Activated CD4-positive, alpha-beta memory T cell treated with anti-CD3 and anti-CD28 coated beads, Interleukin-2, amount 10 ng/mL, durations not matched to agents 7 days and 5 days (primary cell): ENCODE data around the gene PALLD. TPM values are rescaled to one million over a fixed set of nuclear protein-coding genes. Genes with fewer than 3 reads are reported as not detected.
"Not testable (repeated sequence)": the region's sequence is repeated elsewhere in the genome, so short reads cannot be mapped to it uniquely, and the experiment has no call there.

ENCODE experiments used
- CTCF ChIA-PET: fragments of 350-600 bp; sonication (Branson Sonifier 250); formaldehyde crosslinking; loops from one replicate; lab custom pipeline; 2021; ENCODE audit warnings: antibody characterized with exemption, inconsistent platforms; lab: Charles Lee
- POLR2A ChIA-PET: fragments of 350-600 bp; sonication (Branson Sonifier 250); formaldehyde crosslinking; loops from one replicate; lab custom pipeline; 2021; ENCODE audit warnings: antibody characterized with exemption; lab: Charles Lee
- DNase-seq: peaks from one replicate; pipeline ENCODE4 v3.0.0-alpha.2; 2020
- H3K27ac Mint-ChIP-seq: one replicate; pipeline ENCODE4 v1.8.0; 2021; ENCODE audit warnings: mild to moderate bottlenecking, mixed read lengths
- H3K27me3 Mint-ChIP-seq: one replicate; pipeline ENCODE4 v1.8.0; 2021; ENCODE audit warnings: mixed read lengths
- H3K36me3 Mint-ChIP-seq: one replicate; pipeline ENCODE4 v1.8.0; 2021; ENCODE audit warnings: low read depth, mixed read lengths
- H3K4me1 Mint-ChIP-seq: one replicate; pipeline ENCODE4 v1.8.0; 2021; ENCODE audit warnings: mixed read lengths
- H3K4me3 Mint-ChIP-seq: one replicate; pipeline ENCODE4 v1.8.0; 2021; ENCODE audit warnings: mild to moderate bottlenecking, mixed read lengths
- H3K9me3 Mint-ChIP-seq: one replicate; pipeline ENCODE4 v1.8.0; 2021; ENCODE audit warnings: mixed read lengths
- total RNA-seq, 2 experiments: library from RNA; stranded (reverse); gene quantifications; one replicate each; pipeline ENCODE4 v1.2.3, GENCODE V29; 2021

Gene PALLD
- total RNA-seq, 2 experiments from 2014 or later, result 5.4 to 5.8 TPM

DNA sequence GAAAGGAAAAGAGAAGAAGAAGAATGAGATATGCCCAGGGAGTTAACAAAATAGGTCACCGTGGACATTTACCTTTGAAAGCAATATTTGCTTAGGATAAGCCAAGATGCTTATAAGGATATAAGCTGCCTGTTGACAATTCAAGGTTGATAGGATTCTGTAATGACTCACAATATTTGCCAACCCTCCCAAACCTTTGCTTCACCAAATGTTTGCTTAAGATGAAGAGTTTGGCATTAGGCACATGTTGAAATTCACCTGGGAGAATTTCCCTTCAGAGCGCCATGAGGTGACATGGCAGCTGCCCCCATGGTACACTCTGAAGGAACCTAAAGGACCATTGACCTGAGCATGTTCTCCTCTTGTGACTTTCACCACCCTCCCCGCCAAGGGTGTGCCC lies 4.6 kb downstream of the PALLD start:
- Mint-ChIP-seq H3K9me3 (no peaks in the 10 kb centered on the region), H3K27ac (no peak overlapping the region), H3K27me3 (peaks cover 14% of the 10 kb centered on the region), H3K4me1 (peaks cover 12% of the 10 kb centered on the region), H3K36me3 (no peaks in the 10 kb centered on the region), H3K4me3 (no peak overlapping the region)
- no peak for DNase-seq
- CTCF ChIA-PET, result no interaction called here
- POLR2A ChIA-PET, result interaction anchor here (1.3 kb wide), 1 partner anchor 21 kb away, joined by 3 read pairs; the partner anchor contains the start of gene DDX60L

GRCh38 chr4:168502861-168503260 lies 6.0 kb downstream of the PALLD start:
- CTCF ChIA-PET, result interaction anchor here (1.1 kb wide), 1 partner anchor 11 kb away, joined by 3 read pairs; no protein-coding TSS in a partner anchor
- Mint-ChIP-seq H3K27me3 (peaks cover 14% of the 10 kb centered on the region), H3K4me1 (peaks cover 12% of the 10 kb centered on the region), H3K4me3 (no peak overlapping the region), H3K36me3 (no peaks in the 10 kb centered on the region), H3K27ac (no peak overlapping the region), H3K9me3 (no peaks in the 10 kb centered on the region)
- no peak for DNase-seq
- POLR2A ChIA-PET, result interaction anchor here (1.1 kb wide), 1 partner anchor 23 kb away, joined by 3 read pairs; the partner anchor contains the start of gene DDX60L

DNA sequence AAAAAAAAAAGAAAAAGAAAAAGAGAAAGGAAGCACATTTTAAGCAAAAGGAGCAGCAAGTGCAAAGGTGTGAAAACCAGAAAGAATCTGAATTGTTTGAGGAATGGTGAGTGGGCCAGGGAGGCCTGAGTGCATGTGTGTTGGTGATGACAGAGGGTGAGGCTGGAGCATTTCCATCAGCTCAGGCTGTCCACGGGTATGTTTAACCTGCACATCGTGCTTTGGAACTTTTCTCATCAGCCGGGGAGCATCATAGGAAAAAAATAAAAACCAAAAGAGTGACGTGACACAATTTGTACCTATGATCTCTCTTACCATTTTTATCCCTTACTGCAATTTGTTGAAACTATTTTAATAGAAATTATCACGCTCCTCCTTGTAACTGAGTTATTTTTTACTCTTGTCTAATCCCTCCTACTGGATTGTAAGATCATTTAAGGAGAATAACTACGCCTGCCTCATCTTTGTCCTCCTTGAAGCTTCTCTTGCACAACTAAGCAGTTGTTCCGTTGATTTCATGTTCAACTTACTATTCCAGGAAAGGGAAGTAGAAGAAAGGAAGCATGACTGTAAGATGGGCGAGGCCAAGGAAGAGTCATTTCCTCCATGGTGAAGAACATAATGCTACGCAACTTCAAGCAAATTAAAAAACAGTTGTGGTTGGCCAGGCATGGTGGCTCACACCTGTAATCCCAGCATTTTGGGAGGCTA lies 7.0 kb downstream of the PALLD start:
- no peak for DNase-seq
- ChIA-PET CTCF (interaction anchor here (1.0 kb wide), 1 partner anchor 10 kb away, joined by 3 read pairs; no protein-coding TSS in a partner anchor), POLR2A (no interaction called here)
- Mint-ChIP-seq H3K27ac (peak overlapping the region; percentile 21), H3K27me3 (peaks cover 8% of the 10 kb centered on the region), H3K36me3 (no peaks in the 10 kb centered on the region), H3K4me3 (no peak overlapping the region), H3K9me3 (no peaks in the 10 kb centered on the region), H3K4me1 (peaks cover 12% of the 10 kb centered on the region)

- no peaks in the 10 kb centered on the region for H3K9me3 Mint-ChIP-seq
- ChIA-PET POLR2A (no interaction called here), CTCF (interaction anchor here (0.6 to 1.5 kb wide), 3 partner anchors 10 to 492 kb away, joined by 3 read pairs; no protein-coding TSS in a partner anchor)
Observed at GRCh38 chr4:168504526-168504925, 7.7 kb downstream of the PALLD start.

DNA sequence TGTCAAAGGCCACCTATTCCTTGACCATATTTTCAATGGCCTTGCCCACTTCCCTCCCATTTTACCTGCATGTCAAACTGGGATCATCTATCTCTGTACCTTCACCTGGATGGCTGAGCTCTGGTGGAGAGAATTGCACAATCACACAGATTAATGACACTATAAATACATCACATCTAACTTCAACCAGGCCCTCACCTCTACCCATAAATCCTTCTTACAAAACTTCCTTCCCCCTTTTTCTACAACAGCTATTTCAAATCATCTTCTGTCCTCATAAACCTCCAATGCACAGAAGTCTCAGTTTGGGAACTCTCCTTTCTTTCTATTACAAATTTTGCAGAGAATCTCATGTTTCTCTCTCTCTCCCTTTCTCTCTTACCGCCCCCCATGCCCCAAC lies 9.2 kb downstream of the PALLD start:
- Mint-ChIP-seq H3K4me3 (no peak overlapping the region), H3K9me3 (no peaks in the 10 kb centered on the region), H3K27ac (no peak overlapping the region), H3K27me3 (peaks cover 4% of the 10 kb centered on the region), H3K4me1 (peaks cover 27% of the 10 kb centered on the region), H3K36me3 (no peaks in the 10 kb centered on the region)
- POLR2A ChIA-PET, result interaction anchor here (0.9 kb wide), 1 partner anchor 26 kb away, joined by 3 read pairs; the partner anchor contains the start of gene DDX60L
- CTCF ChIA-PET, result interaction anchor here (0.6 to 1.6 kb wide), 3 partner anchors 10 to 415 kb away, joined by 3 to 5 read pairs (median 3); no protein-coding TSS in a partner anchor
- no peak for DNase-seq

More at GRCh38 chr4:168504526-168504925, 7.7 kb downstream of the PALLD start:
- H3K4me1 Mint-ChIP-seq, result peaks cover 14% of the 10 kb centered on the region
- H3K27me3 Mint-ChIP-seq, result peaks cover 8% of the 10 kb centered on the region
- H3K27ac Mint-ChIP-seq, result no peak overlapping the region
- DNase-seq, result no peak
- H3K4me3 Mint-ChIP-seq, result no peak overlapping the region
- no peaks in the 10 kb centered on the region for H3K36me3 Mint-ChIP-seq

- H3K36me3 Mint-ChIP-seq, result no peaks in the 10 kb centered on the region
- no peak overlapping the region for H3K27ac Mint-ChIP-seq
- ChIA-PET CTCF (no interaction called here), POLR2A (no interaction called here)
- H3K27me3 Mint-ChIP-seq, result no peaks in the 10 kb centered on the region
- no peak overlapping the region for H3K4me3 Mint-ChIP-seq
- no peaks in the 10 kb centered on the region for H3K9me3 Mint-ChIP-seq
- H3K4me1 Mint-ChIP-seq, result peaks cover 38% of the 10 kb centered on the region
- DNase-seq, result no peak
Observed at GRCh38 chr4:168507178-168507815, 10.4 kb downstream of the PALLD start.

DNA sequence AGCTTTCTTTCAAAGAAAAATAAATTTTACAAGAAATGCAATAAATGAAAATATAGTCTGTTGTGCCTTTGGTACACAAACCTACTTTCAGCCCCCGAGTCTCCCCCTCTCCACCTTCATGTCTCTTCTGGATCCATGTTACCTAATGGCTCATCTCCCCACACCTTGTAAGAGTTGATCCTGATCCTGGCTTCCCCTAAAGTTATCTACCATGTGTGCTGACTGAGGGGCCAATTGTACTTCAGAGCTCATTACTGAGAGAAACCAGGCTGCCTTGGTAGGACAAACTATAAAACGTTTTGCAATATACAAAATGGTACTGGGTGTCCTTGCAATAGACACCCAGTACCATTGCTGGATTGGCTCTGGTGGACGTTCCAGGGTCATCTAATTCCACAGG lies 11.8 kb downstream of the PALLD start:
- Mint-ChIP-seq H3K36me3 (no peaks in the 10 kb centered on the region), H3K4me3 (no peak overlapping the region), H3K4me1 (peaks cover 36% of the 10 kb centered on the region), H3K27me3 (no peaks in the 10 kb centered on the region), H3K27ac (no peak overlapping the region), H3K9me3 (no peaks in the 10 kb centered on the region)
- CTCF ChIA-PET, result interaction anchor here (0.8 to 1.2 kb wide), 2 partner anchors 29 to 414 kb away, joined by 3 to 6 read pairs; partner anchors contain the start of gene DDX60L
- POLR2A ChIA-PET, result no interaction called here
- no peak for DNase-seq

DNA sequence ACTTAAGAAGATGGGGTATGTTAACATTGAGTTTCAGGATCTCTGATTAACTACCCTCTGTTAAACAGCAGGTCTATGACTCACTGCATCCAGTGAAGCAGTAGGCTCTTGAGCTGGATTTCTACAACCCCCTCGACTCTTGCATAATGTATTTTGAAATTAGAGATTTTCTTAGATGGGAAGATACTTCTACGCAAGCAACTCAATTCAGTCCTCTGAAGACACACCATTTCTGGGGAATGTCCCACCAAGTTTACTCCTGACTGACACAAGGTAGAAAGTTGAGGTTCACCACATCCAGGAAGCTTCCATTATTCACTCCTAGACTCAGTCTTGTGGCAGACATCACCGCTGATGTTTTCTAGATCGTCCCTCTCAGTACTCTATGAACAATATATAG lies 12.9 kb downstream of the PALLD start:
- Mint-ChIP-seq H3K9me3 (no peaks in the 10 kb centered on the region), H3K27ac (peak overlapping the region; percentile 15), H3K27me3 (no peaks in the 10 kb centered on the region), H3K4me3 (no peak overlapping the region), H3K4me1 (peaks cover 30% of the 10 kb centered on the region), H3K36me3 (no peaks in the 10 kb centered on the region)
- ChIA-PET CTCF (interaction anchor here (0.5 to 1.2 kb wide), 4 partner anchors 9 to 500 kb away, joined by 3 to 5 read pairs (median 4); partner anchors contain the start of gene CBR4), POLR2A (interaction anchor here (1.0 to 1.2 kb wide), 2 partner anchors 30 to 191 kb away, joined by 3 to 6 read pairs; partner anchors contain the start of genes DDX60 and DDX60L)
- peak; percentile 47 for DNase-seq

DNA sequence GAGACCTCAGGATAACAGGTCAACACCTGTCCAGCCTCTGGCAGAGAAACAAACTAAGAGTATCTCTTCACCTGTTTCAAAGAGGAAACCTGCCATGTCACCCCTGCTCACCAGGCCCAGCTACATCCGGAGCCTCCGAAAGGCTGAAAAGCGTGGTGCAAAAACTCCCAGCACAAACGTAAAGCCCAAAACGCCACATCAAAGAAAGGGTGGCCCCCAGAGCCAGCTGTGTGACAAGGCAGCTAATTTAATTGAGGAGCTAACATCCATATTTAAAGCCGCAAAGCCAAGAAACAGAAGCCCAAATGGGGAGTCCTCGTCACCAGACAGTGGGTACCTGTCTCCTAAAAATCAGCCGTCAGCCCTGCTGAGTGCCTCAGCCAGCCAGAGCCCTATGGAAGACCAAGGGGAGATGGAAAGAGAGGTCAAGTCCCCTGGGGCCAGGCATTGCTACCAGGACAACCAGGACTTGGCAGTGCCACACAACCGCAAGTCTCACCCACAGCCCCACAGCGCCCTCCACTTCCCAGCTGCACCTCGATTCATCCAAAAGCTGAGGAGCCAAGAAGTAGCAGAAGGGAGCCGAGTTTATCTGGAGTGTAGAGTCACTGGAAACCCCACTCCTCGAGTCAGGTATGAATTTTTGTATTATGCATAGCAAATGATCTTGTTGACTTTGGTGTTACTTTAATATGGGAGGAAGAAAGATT lies 15.1 kb downstream of the PALLD start:
- Mint-ChIP-seq H3K4me3 (no peak overlapping the region), H3K9me3 (no peaks in the 10 kb centered on the region), H3K36me3 (no peaks in the 10 kb centered on the region), H3K4me1 (peaks cover 30% of the 10 kb centered on the region), H3K27ac (peak overlapping the region; percentile 37), H3K27me3 (peaks cover 5% of the 10 kb centered on the region)
- peak; percentile 64 for DNase-seq
- ChIA-PET POLR2A (interaction anchor here (1.0 to 1.1 kb wide), 2 partner anchors 31 to 32 kb away, joined by 3 to 4 read pairs; partner anchors contain the start of gene DDX60L), CTCF (interaction anchor here (0.6 to 1.5 kb wide), 4 partner anchors 9 to 32 kb away, joined by 3 to 4 read pairs (median 4); partner anchors contain the start of gene DDX60L)

GRCh38 chr4:168513826-168514225 lies 17.0 kb downstream of the PALLD start:
- DNase-seq, H3K4me3 Mint-ChIP-seq, POLR2A ChIA-PET, H3K27me3 Mint-ChIP-seq, H3K27ac Mint-ChIP-seq, H3K36me3 Mint-ChIP-seq, H3K9me3 Mint-ChIP-seq: not testable (repeated sequence)
- CTCF ChIA-PET, result interaction anchor here (0.7 to 1.7 kb wide), 5 partner anchors 9 to 409 kb away, joined by 3 to 5 read pairs (median 3); no protein-coding TSS in a partner anchor
- peaks cover 30% of the 10 kb centered on the region for H3K4me1 Mint-ChIP-seq

- no peak for DNase-seq
- ChIA-PET CTCF (interaction anchor here (0.7 to 1.7 kb wide), 6 partner anchors 10 to 409 kb away, joined by 3 to 5 read pairs (median 3); no protein-coding TSS in a partner anchor), POLR2A (no interaction called here)
- peaks cover 7% of the 10 kb centered on the region for H3K27me3 Mint-ChIP-seq
- H3K9me3 Mint-ChIP-seq, result no peaks in the 10 kb centered on the region
- H3K4me1 Mint-ChIP-seq, result peaks cover 29% of the 10 kb centered on the region
- no peak overlapping the region for H3K4me3 Mint-ChIP-seq
- H3K27ac Mint-ChIP-seq, result no peak overlapping the region
- H3K36me3 Mint-ChIP-seq, result no peaks in the 10 kb centered on the region
Observed at GRCh38 chr4:168514249-168514852, 17.5 kb downstream of the PALLD start.
